Measurements from ENCODE around the gene CRYAB. TPM values are rescaled to one million over a fixed set of nuclear protein-coding genes. Genes with fewer than 3 reads are reported as not detected.

Gene CRYAB
- total and polyA plus RNA-seq, 2 donors (not counting 1 experiment from before 2014, with no cell fraction given): not detected

DNA sequence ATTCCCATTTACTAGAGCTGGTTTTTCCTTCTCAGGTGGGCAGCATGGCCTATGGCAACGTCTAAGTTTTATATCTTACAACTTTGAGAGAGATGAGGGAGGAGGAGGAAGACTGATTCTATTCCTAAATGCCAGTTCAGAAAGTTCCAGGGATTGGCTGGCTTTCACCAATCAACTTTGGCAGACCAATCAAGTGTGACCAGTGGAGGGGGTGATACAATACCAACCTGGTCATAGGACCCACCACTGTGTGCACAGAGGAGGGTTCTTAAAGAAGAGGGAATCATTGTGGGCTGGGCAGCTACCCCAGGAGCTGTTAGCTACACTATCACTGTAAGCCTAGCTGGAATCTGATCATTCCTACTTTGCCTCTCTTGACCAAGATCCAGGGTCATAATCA lies 33.6 kb upstream of the CRYAB start:
- no peak for TF ChIP-seq EZH2 (IDR thresholded peaks at IDR 0.05; ENCODE audit: borderline replicate concordance, insufficient read depth, low read depth, low read length, poor library complexity, severe bottlenecking)
- POLR2A ChIA-PET: no interaction called here
- H3K27me3 ChIP-seq (replicated peaks in 1 of 4; ENCODE audit: control extremely low read depth in 1 of 4, control insufficient read depth in 3 of 4, insufficient read depth in 4 of 4, low read length in 3 of 4): no peaks in the 10 kb centered on the region
- H3K9ac ChIP-seq (ENCODE audit: low read length): no peak overlapping the region
- CTCF ChIA-PET: interaction anchor here (0.7 to 2.6 kb wide), 2 partner anchors 14 to 69 kb away, joined by 7 read pairs; no protein-coding TSS in a partner anchor
- no peak overlapping the region for H2AFZ ChIP-seq (ENCODE audit: insufficient read depth, low read depth, low read length, poor library complexity, severe bottlenecking)
- intact Hi-C loops (cut with micrococcal nuclease): no loop called here
- Mint-ChIP-seq H3K27ac (no peak overlapping the region), H3K4me3 (no peak overlapping the region), H3K4me1 (peaks cover 10% of the 10 kb centered on the region), H3K9me3 (ENCODE audit: insufficient read depth) (no peaks in the 10 kb centered on the region), H3K27me3 (no peaks in the 10 kb centered on the region)
- H3K4me2 ChIP-seq (replicated peaks; ENCODE audit: low read depth, low read length, poor library complexity, severe bottlenecking): no peak overlapping the region
- ATAC-seq (ENCODE audit: low read depth) (no peak), DNase-seq (no peak)
- H3K36me3 ChIP-seq (replicated peaks in 1 of 2; ENCODE audit: control extremely low read depth in 1 of 2, control insufficient read depth in 1 of 2, extremely low read depth in 1 of 2, insufficient read depth in 2 of 2, low read length in 1 of 2): no peaks in the 10 kb centered on the region
- H3K79me2 ChIP-seq (ENCODE audit: control insufficient read depth, insufficient read depth, low read length): no peaks in the 10 kb centered on the region
- peaks cover 10 to 12% of the 10 kb centered on the region in 2 donors for H3K4me1 ChIP-seq (ENCODE audit: control insufficient read depth in 2 of 2, insufficient read depth in 2 of 2, low read length in 2 of 2)
- no CpG with 5 or more reads among the region's 1 CpG for WGBS (ENCODE audit: insufficient coverage)
- H3K9me3 ChIP-seq (ENCODE audit: control extremely low read depth in 1 of 3, control insufficient read depth in 2 of 3, insufficient read depth in 1 of 3, low read length in 2 of 3): no peaks in the 10 kb centered on the region
- H3K4me3 ChIP-seq (ENCODE audit: control extremely low read depth in 1 of 5, extremely low read depth in 1 of 5, insufficient read depth in 1 of 5, low read depth in 2 of 5, low read length in 4 of 5): no peak overlapping the region
- H4K20me1 ChIP-seq (ENCODE audit: control insufficient read depth, insufficient read depth, low read length, poor library complexity, severe bottlenecking): no peaks in the 10 kb centered on the region
- H3K27ac ChIP-seq (ENCODE audit: low read length in 2 of 2): no peak overlapping the region

DNA sequence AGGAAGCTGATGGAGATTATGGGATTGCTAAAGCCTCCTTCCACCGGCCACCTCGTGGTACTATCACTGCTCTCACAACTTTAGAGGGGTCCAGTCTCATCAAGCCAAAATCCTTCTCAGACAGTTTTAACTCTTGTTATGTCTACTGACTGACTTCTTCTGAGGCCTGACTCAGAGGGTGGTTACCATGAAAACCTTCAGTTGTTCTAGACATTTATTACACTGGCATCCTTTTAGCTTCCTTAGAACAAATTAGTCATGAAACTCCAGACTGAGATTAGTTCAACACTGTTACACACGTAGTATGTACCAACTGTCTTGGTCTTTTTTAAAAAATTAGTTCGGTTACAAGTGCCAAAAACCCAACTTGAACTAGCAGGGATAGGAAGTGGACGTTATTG lies 33.1 kb upstream of the CRYAB start:
- ATAC-seq (ENCODE audit: low read depth): no peak
- intact Hi-C loops (cut with micrococcal nuclease): no loop called here
- H3K27me3 Mint-ChIP-seq: no peaks in the 10 kb centered on the region
- TF ChIP-seq EZH2 (IDR thresholded peaks at IDR 0.05; ENCODE audit: borderline replicate concordance, insufficient read depth, low read depth, low read length, poor library complexity, severe bottlenecking): no peak
- TF ChIP-seq, protein P1, sequence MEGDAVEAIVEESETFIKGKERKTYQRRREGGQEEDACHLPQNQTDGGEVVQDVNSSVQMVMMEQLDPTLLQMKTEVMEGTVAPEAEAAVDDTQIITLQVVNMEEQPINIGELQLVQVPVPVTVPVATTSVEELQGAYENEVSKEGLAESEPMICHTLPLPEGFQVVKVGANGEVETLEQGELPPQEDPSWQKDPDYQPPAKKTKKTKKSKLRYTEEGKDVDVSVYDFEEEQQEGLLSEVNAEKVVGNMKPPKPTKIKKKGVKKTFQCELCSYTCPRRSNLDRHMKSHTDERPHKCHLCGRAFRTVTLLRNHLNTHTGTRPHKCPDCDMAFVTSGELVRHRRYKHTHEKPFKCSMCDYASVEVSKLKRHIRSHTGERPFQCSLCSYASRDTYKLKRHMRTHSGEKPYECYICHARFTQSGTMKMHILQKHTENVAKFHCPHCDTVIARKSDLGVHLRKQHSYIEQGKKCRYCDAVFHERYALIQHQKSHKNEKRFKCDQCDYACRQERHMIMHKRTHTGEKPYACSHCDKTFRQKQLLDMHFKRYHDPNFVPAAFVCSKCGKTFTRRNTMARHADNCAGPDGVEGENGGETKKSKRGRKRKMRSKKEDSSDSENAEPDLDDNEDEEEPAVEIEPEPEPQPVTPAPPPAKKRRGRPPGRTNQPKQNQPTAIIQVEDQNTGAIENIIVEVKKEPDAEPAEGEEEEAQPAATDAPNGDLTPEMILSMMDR (IDR thresholded peaks at IDR 0.05): no peak
- no peaks in the 10 kb centered on the region for H3K27me3 ChIP-seq (replicated peaks in 1 of 4; ENCODE audit: control extremely low read depth in 1 of 4, control insufficient read depth in 3 of 4, insufficient read depth in 4 of 4, low read length in 3 of 4)
- no peak overlapping the region for H3K9ac ChIP-seq (ENCODE audit: low read length)
- H3K9me3 Mint-ChIP-seq (ENCODE audit: insufficient read depth): no peaks in the 10 kb centered on the region
- H3K4me3 Mint-ChIP-seq: no peak overlapping the region
- no peak overlapping the region for H3K27ac ChIP-seq (ENCODE audit: low read length in 2 of 2)
- ChIA-PET CTCF (interaction anchor here (0.9 to 2.6 kb wide), 2 partner anchors 9 to 13 kb away, joined by 3 to 7 read pairs; no protein-coding TSS in a partner anchor), POLR2A (interaction anchor here (0.5 kb wide), 1 partner anchor 111 kb away, joined by 3 read pairs; no protein-coding TSS in a partner anchor)
- H3K9me3 ChIP-seq (ENCODE audit: control extremely low read depth in 1 of 3, control insufficient read depth in 2 of 3, insufficient read depth in 1 of 3, low read length in 2 of 3): no peaks in the 10 kb centered on the region
- H3K36me3 ChIP-seq (replicated peaks in 1 of 2; ENCODE audit: control extremely low read depth in 1 of 2, control insufficient read depth in 1 of 2, extremely low read depth in 1 of 2, insufficient read depth in 2 of 2, low read length in 1 of 2): no peaks in the 10 kb centered on the region
- no peak overlapping the region for H3K4me2 ChIP-seq (replicated peaks; ENCODE audit: low read depth, low read length, poor library complexity, severe bottlenecking)
- H3K4me3 ChIP-seq (ENCODE audit: control extremely low read depth in 1 of 5, extremely low read depth in 1 of 5, insufficient read depth in 1 of 5, low read depth in 2 of 5, low read length in 4 of 5): no peak overlapping the region
- DNase-seq: no peak
- no peak overlapping the region for H2AFZ ChIP-seq (ENCODE audit: insufficient read depth, low read depth, low read length, poor library complexity, severe bottlenecking)
- H3K4me1 Mint-ChIP-seq: peaks cover 10% of the 10 kb centered on the region
- H3K79me2 ChIP-seq (ENCODE audit: control insufficient read depth, insufficient read depth, low read length): no peaks in the 10 kb centered on the region
- peaks cover 10 to 12% of the 10 kb centered on the region in 2 donors for H3K4me1 ChIP-seq (ENCODE audit: control insufficient read depth in 2 of 2, insufficient read depth in 2 of 2, low read length in 2 of 2)
- no peaks in the 10 kb centered on the region for H4K20me1 ChIP-seq (ENCODE audit: control insufficient read depth, insufficient read depth, low read length, poor library complexity, severe bottlenecking)
- H3K27ac Mint-ChIP-seq: no peak overlapping the region
- 95% methylated on average over 4 of the region's 5 CpGs for WGBS (ENCODE audit: insufficient coverage)
